Measurements from ENCODE around the gene C17orf50.

Gene C17orf50

GRCh38 chr17:35745749-35746320 is 14.9 kb upstream of the C17orf50 start:
- 97% methylated on average over 14 of the region's 15 CpGs for WGBS (ENCODE audit: insufficient coverage)
- peaks cover 0 to 29% (median 6%) of the 10 kb centered on the region in 5 experiments for H3K27me3 ChIP-seq (replicated peaks in 2 of 5; ENCODE audit: control insufficient read depth in 4 of 5, insufficient read depth in 5 of 5, low read length in 4 of 5)
- no peak for DNase-seq

GRCh38 chr17:35747540-35748017 is 13.1 kb upstream of the C17orf50 start:
- peak; percentile 81 to 91 (median 86) for DNase-seq
- Histone ChIP-seq H3K36me3 (ENCODE audit: control insufficient read depth in 4 of 4, insufficient read depth in 4 of 4, low read length in 3 of 4) (no peaks in the 10 kb centered on the region), H3K4me1 (ENCODE audit: control extremely low read depth in 1 of 4, control insufficient read depth in 4 of 4, insufficient read depth in 4 of 4, low read length in 3 of 4) (peaks cover 0 to 40% (median 30%) of the 10 kb centered on the region in 4 experiments), H3K9me3 (ENCODE audit: control extremely low read depth in 1 of 5, control insufficient read depth in 4 of 5, insufficient read depth in 2 of 5, low read depth in 1 of 5, low read length in 4 of 5) (no peaks in the 10 kb centered on the region), H3K4me3 (ENCODE audit: control insufficient read depth in 1 of 7, extremely low read depth in 1 of 7, insufficient read depth in 4 of 7, low read depth in 2 of 7, low read length in 6 of 7) (no peak overlapping the region), H3K27ac (ENCODE audit: insufficient read depth in 1 of 2, low read depth in 1 of 2, low read length in 2 of 2, poor library complexity in 1 of 2, severe bottlenecking in 2 of 2) (no peak overlapping the region), H3K27me3 (replicated peaks in 2 of 5; ENCODE audit: control insufficient read depth in 4 of 5, insufficient read depth in 5 of 5, low read length in 4 of 5) (peaks cover 0 to 11% (median 0%) of the 10 kb centered on the region in 5 experiments)
- ChIA-PET POLR2A (no interaction called here), CTCF (interaction anchor here (0.6 to 8.5 kb wide), 32 partner anchors 10 to 577 kb away, joined by 3 to 131 read pairs (median 4); partner anchors contain the start of genes C17orf50, RASL10B and TAF15)
- 51% methylated on average over 11 of the region's 12 CpGs for WGBS (ENCODE audit: insufficient coverage)

More at GRCh38 chr17:35745749-35746320, 14.9 kb upstream of the C17orf50 start:
- Histone ChIP-seq H3K27ac (ENCODE audit: insufficient read depth in 1 of 2, low read depth in 1 of 2, low read length in 2 of 2, poor library complexity in 1 of 2, severe bottlenecking in 2 of 2) (no peak overlapping the region), H3K9me3 (ENCODE audit: control extremely low read depth in 1 of 5, control insufficient read depth in 4 of 5, insufficient read depth in 2 of 5, low read depth in 1 of 5, low read length in 4 of 5) (peaks cover 0 to 2% (median under 1%) of the 10 kb centered on the region in 5 experiments), H3K36me3 (ENCODE audit: control insufficient read depth in 4 of 4, insufficient read depth in 4 of 4, low read length in 3 of 4) (no peaks in the 10 kb centered on the region), H3K4me1 (ENCODE audit: control extremely low read depth in 1 of 4, control insufficient read depth in 4 of 4, insufficient read depth in 4 of 4, low read length in 3 of 4) (peaks cover 0 to 44% (median 37%) of the 10 kb centered on the region in 4 experiments), H3K4me3 (ENCODE audit: control insufficient read depth in 1 of 7, extremely low read depth in 1 of 7, insufficient read depth in 4 of 7, low read depth in 2 of 7, low read length in 6 of 7) (no peak overlapping the region)
- CTCF ChIA-PET, result interaction anchor here (2.2 to 8.5 kb wide), 3 partner anchors 18 to 132 kb away, joined by 8 to 131 read pairs (median 10); partner anchors contain the start of gene TAF15
- POLR2A ChIA-PET, result no interaction called here

- DNase-seq, result peak in 2 of 3 donors; percentile 69 to 79
- Histone ChIP-seq H3K4me1 (ENCODE audit: control extremely low read depth in 1 of 4, control insufficient read depth in 4 of 4, insufficient read depth in 4 of 4, low read length in 3 of 4) (peaks cover 0 to 47% (median 32%) of the 10 kb centered on the region in 4 experiments), H3K27me3 (replicated peaks in 2 of 5; ENCODE audit: control insufficient read depth in 4 of 5, insufficient read depth in 5 of 5, low read length in 4 of 5) (peaks cover 0 to 3% (median 0%) of the 10 kb centered on the region in 5 experiments), H3K4me3 (ENCODE audit: control insufficient read depth in 1 of 7, extremely low read depth in 1 of 7, insufficient read depth in 4 of 7, low read depth in 2 of 7, low read length in 6 of 7) (peak overlapping the region in 1 of 7 experiments; percentile 36), H3K9me3 (ENCODE audit: control extremely low read depth in 1 of 5, control insufficient read depth in 4 of 5, insufficient read depth in 2 of 5, low read depth in 1 of 5, low read length in 4 of 5) (no peaks in the 10 kb centered on the region), H3K36me3 (ENCODE audit: control insufficient read depth in 4 of 4, insufficient read depth in 4 of 4, low read length in 3 of 4) (no peaks in the 10 kb centered on the region), H3K27ac (ENCODE audit: insufficient read depth in 1 of 2, low read depth in 1 of 2, low read length in 2 of 2, poor library complexity in 1 of 2, severe bottlenecking in 2 of 2) (no peak overlapping the region)
- ChIA-PET CTCF (interaction anchor here (1.0 to 8.5 kb wide), 17 partner anchors 9 to 577 kb away, joined by 4 to 131 read pairs (median 6); partner anchors contain the start of genes C17orf50, RASL10B and TAF15), POLR2A (no interaction called here)
- 8% methylated on average over 3 of the region's 4 CpGs for WGBS (ENCODE audit: insufficient coverage)
Observed at GRCh38 chr17:35748341-35748841, 12.3 kb upstream of the C17orf50 start.

GRCh38 chr17:35748979-35749378 is 11.7 kb upstream of the C17orf50 start:
- H3K27me3 ChIP-seq (replicated peaks in 2 of 5; ENCODE audit: control insufficient read depth in 4 of 5, insufficient read depth in 5 of 5, low read length in 4 of 5), result no peaks in the 10 kb centered on the region
- WGBS (ENCODE audit: insufficient coverage), result 86% methylated on average over 6 of the region's 6 CpGs
- H3K27ac ChIP-seq (ENCODE audit: insufficient read depth in 1 of 2, low read depth in 1 of 2, low read length in 2 of 2, poor library complexity in 1 of 2, severe bottlenecking in 2 of 2), result no peak overlapping the region
- H3K36me3 ChIP-seq (ENCODE audit: control insufficient read depth in 4 of 4, insufficient read depth in 4 of 4, low read length in 3 of 4), result no peaks in the 10 kb centered on the region
- H3K9me3 ChIP-seq (ENCODE audit: control extremely low read depth in 1 of 5, control insufficient read depth in 4 of 5, insufficient read depth in 2 of 5, low read depth in 1 of 5, low read length in 4 of 5), result no peaks in the 10 kb centered on the region
- ChIA-PET CTCF (interaction anchor here (1.0 to 8.5 kb wide), 14 partner anchors 8 to 204 kb away, joined by 3 to 131 read pairs (median 6); partner anchors contain the start of genes C17orf50 and RASL10B), POLR2A (interaction anchor here (0.6 kb wide), 1 partner anchor 46 kb away, joined by 4 read pairs; no protein-coding TSS in a partner anchor)
- no peak overlapping the region for H3K4me3 ChIP-seq (ENCODE audit: control insufficient read depth in 1 of 7, extremely low read depth in 1 of 7, insufficient read depth in 4 of 7, low read depth in 2 of 7, low read length in 6 of 7)
- H3K4me1 ChIP-seq (ENCODE audit: control extremely low read depth in 1 of 4, control insufficient read depth in 4 of 4, insufficient read depth in 4 of 4, low read length in 3 of 4), result peaks cover 0 to 47% (median 32%) of the 10 kb centered on the region in 4 experiments
- no peak for DNase-seq

- CTCF ChIA-PET, result interaction anchor here (1.0 to 8.5 kb wide), 7 partner anchors 12 to 142 kb away, joined by 3 to 131 read pairs (median 18); partner anchors contain the start of gene C17orf50
- Histone ChIP-seq H3K36me3 (ENCODE audit: control insufficient read depth in 4 of 4, insufficient read depth in 4 of 4, low read length in 3 of 4) (no peaks in the 10 kb centered on the region), H3K9me3 (ENCODE audit: control extremely low read depth in 1 of 5, control insufficient read depth in 4 of 5, insufficient read depth in 2 of 5, low read depth in 1 of 5, low read length in 4 of 5) (no peaks in the 10 kb centered on the region), H3K4me1 (ENCODE audit: control extremely low read depth in 1 of 4, control insufficient read depth in 4 of 4, insufficient read depth in 4 of 4, low read length in 3 of 4) (peaks cover 0 to 47% (median 32%) of the 10 kb centered on the region in 4 experiments), H3K27ac (ENCODE audit: insufficient read depth in 1 of 2, low read depth in 1 of 2, low read length in 2 of 2, poor library complexity in 1 of 2, severe bottlenecking in 2 of 2) (no peak overlapping the region), H3K4me3 (ENCODE audit: control insufficient read depth in 1 of 7, extremely low read depth in 1 of 7, insufficient read depth in 4 of 7, low read depth in 2 of 7, low read length in 6 of 7) (peak overlapping the region in 3 of 7 experiments; percentile 37 to 55 (median 50)), H3K27me3 (replicated peaks in 2 of 5; ENCODE audit: control insufficient read depth in 4 of 5, insufficient read depth in 5 of 5, low read length in 4 of 5) (no peaks in the 10 kb centered on the region)
- POLR2A ChIA-PET, result interaction anchor here (0.6 to 0.7 kb wide), 3 partner anchors 12 to 136 kb away, joined by 3 to 4 read pairs (median 4); no protein-coding TSS in a partner anchor
- WGBS (ENCODE audit: insufficient coverage), result 8% methylated on average over 29 of the region's 35 CpGs
- peak in 2 of 3 donors; percentile 47 to 69 for DNase-seq
Observed at GRCh38 chr17:35749560-35750412, 10.9 kb upstream of the C17orf50 start.

- 98% methylated on average over 4 of the region's 10 CpGs for WGBS (ENCODE audit: insufficient coverage)
- Histone ChIP-seq H3K36me3 (ENCODE audit: control insufficient read depth in 4 of 4, insufficient read depth in 4 of 4, low read length in 3 of 4) (no peaks in the 10 kb centered on the region), H3K4me3 (ENCODE audit: control insufficient read depth in 1 of 7, extremely low read depth in 1 of 7, insufficient read depth in 4 of 7, low read depth in 2 of 7, low read length in 6 of 7) (peak overlapping the region in 3 of 7 experiments; percentile 37 to 55 (median 50)), H3K9me3 (ENCODE audit: control extremely low read depth in 1 of 5, control insufficient read depth in 4 of 5, insufficient read depth in 2 of 5, low read depth in 1 of 5, low read length in 4 of 5) (no peaks in the 10 kb centered on the region), H3K27me3 (replicated peaks in 2 of 5; ENCODE audit: control insufficient read depth in 4 of 5, insufficient read depth in 5 of 5, low read length in 4 of 5) (no peaks in the 10 kb centered on the region), H3K4me1 (ENCODE audit: control extremely low read depth in 1 of 4, control insufficient read depth in 4 of 4, insufficient read depth in 4 of 4, low read length in 3 of 4) (peaks cover 0 to 47% (median 32%) of the 10 kb centered on the region in 4 experiments), H3K27ac (ENCODE audit: insufficient read depth in 1 of 2, low read depth in 1 of 2, low read length in 2 of 2, poor library complexity in 1 of 2, severe bottlenecking in 2 of 2) (no peak overlapping the region)
- POLR2A ChIA-PET, result no interaction called here
- CTCF ChIA-PET, result interaction anchor here (0.5 to 8.5 kb wide), 5 partner anchors 12 to 137 kb away, joined by 3 to 131 read pairs (median 18); partner anchors contain the start of gene C17orf50
- DNase-seq, result no peak
Observed at GRCh38 chr17:35750526-35751395, 9.9 kb upstream of the C17orf50 start.

Data from common myeloid progenitor, CD34-positive (primary cell).